ENCODE measurements around the gene CCDC27. TPM values are rescaled to one million over a fixed set of nuclear protein-coding genes. Genes with fewer than 3 reads are reported as not detected.

CCDC27 gene
- total and polyA plus RNA-seq, 2 of the 8 experiments (the other 6 are each of a cell fraction or from before 2014, with no cell fraction given), result 0.15 TPM; not detected in 1

- TF ChIP-seq CHD7 (IDR thresholded peaks at IDR 0.05; ENCODE audit: insufficient replicate concordance, low read length) (no peak), RXRA (IDR thresholded peaks at IDR 0.05; ENCODE audit: insufficient read depth, low read depth, low read length) (no peak), ASH2L (IDR thresholded peaks at IDR 0.05; ENCODE audit: low read length) (no peak), TCF12 (IDR thresholded peaks at IDR 0.05; ENCODE audit: low read depth, low read length) (no peak), KDM1A (IDR thresholded peaks at IDR 0.05; ENCODE audit: borderline replicate concordance, low read length) (no peak), TEAD4 (IDR thresholded peaks at IDR 0.05; ENCODE audit: low read depth, low read length) (no peak), EZH2 (IDR thresholded peaks at IDR 0.05; ENCODE audit: low read depth, low read length, severe bottlenecking) (no peak), ATF3 (IDR thresholded peaks at IDR 0.05; ENCODE audit: insufficient read depth, low read depth, low read length) (no peak)
Measured at GRCh38 chr1:3787745-3788605, 35.7 kb downstream of the CCDC27 start (continued).

Measured in H1 (cell line).